ENCODE data around the gene PKNOX2.

PKNOX2 gene

GRCh38 chr11:125371431-125371935, 206.9 kb downstream of the PKNOX2 start:
- no peak overlapping the region for H3K27ac ChIP-seq (ENCODE audit: low read depth, low read length)
- no peaks in the 10 kb centered on the region for H3K9me2 ChIP-seq (replicated peaks; ENCODE audit: control insufficient read depth, low read length)
- no peaks in the 10 kb centered on the region for H3K36me3 ChIP-seq (ENCODE audit: control insufficient read depth, low read length)
- H3F3A ChIP-seq (ENCODE audit: control insufficient read depth, insufficient read depth): no peaks in the 10 kb centered on the region
- no peak overlapping the region for H3K4me3 ChIP-seq (ENCODE audit: low read length)
- H3K79me2 ChIP-seq (ENCODE audit: control insufficient read depth, low read length): no peaks in the 10 kb centered on the region
- no peak overlapping the region for H3K4me2 ChIP-seq (ENCODE audit: low read length)
- TF ChIP-seq CTCF (IDR thresholded peaks at IDR 0.05; ENCODE audit: low read depth, low read length, poor library complexity, severe bottlenecking): no peak
- no peak for TF ChIP-seq EZH2phosphoT487 (IDR thresholded peaks at IDR 0.05; ENCODE audit: borderline replicate concordance, low read length)
- H4K20me1 ChIP-seq (ENCODE audit: control insufficient read depth, insufficient read depth, low read depth, low read length): no peaks in the 10 kb centered on the region
- H3K9me3 ChIP-seq (ENCODE audit: control insufficient read depth, insufficient read depth, low read length): no peaks in the 10 kb centered on the region
- H3K4me1 ChIP-seq (ENCODE audit: control insufficient read depth, low read length): no peaks in the 10 kb centered on the region
- peaks cover 14% of the 10 kb centered on the region for H3K27me3 ChIP-seq (ENCODE audit: control insufficient read depth, low read length)

GRCh38 chr11:125372088-125372487, 207.5 kb downstream of the PKNOX2 start:
- no peak overlapping the region for H3K4me3 ChIP-seq (ENCODE audit: low read length)
- no peak overlapping the region for H3K4me2 ChIP-seq (ENCODE audit: low read length)
- no peaks in the 10 kb centered on the region for H4K20me1 ChIP-seq (ENCODE audit: control insufficient read depth, insufficient read depth, low read depth, low read length)
- H3F3A ChIP-seq (ENCODE audit: control insufficient read depth, insufficient read depth): no peaks in the 10 kb centered on the region
- H3K9me2 ChIP-seq (replicated peaks; ENCODE audit: control insufficient read depth, low read length): no peaks in the 10 kb centered on the region
- H3K27ac ChIP-seq (ENCODE audit: low read depth, low read length): no peak overlapping the region
- TF ChIP-seq CTCF (IDR thresholded peaks at IDR 0.05; ENCODE audit: low read depth, low read length, poor library complexity, severe bottlenecking) (no peak), EZH2phosphoT487 (IDR thresholded peaks at IDR 0.05; ENCODE audit: borderline replicate concordance, low read length) (no peak)
- no peaks in the 10 kb centered on the region for H3K36me3 ChIP-seq (ENCODE audit: control insufficient read depth, low read length)
- H3K4me1 ChIP-seq (ENCODE audit: control insufficient read depth, low read length): no peaks in the 10 kb centered on the region
- peaks cover 14% of the 10 kb centered on the region for H3K27me3 ChIP-seq (ENCODE audit: control insufficient read depth, low read length)
- H3K9me3 ChIP-seq (ENCODE audit: control insufficient read depth, insufficient read depth, low read length): no peaks in the 10 kb centered on the region
- no peaks in the 10 kb centered on the region for H3K79me2 ChIP-seq (ENCODE audit: control insufficient read depth, low read length)

- Histone ChIP-seq H3K27ac (ENCODE audit: low read depth, low read length) (no peak overlapping the region), H3F3A (ENCODE audit: control insufficient read depth, insufficient read depth) (no peaks in the 10 kb centered on the region), H3K79me2 (ENCODE audit: control insufficient read depth, low read length) (no peaks in the 10 kb centered on the region), H3K9me2 (replicated peaks; ENCODE audit: control insufficient read depth, low read length) (no peaks in the 10 kb centered on the region), H3K4me1 (ENCODE audit: control insufficient read depth, low read length) (no peaks in the 10 kb centered on the region), H3K4me3 (ENCODE audit: low read length) (no peak overlapping the region), H4K20me1 (ENCODE audit: control insufficient read depth, insufficient read depth, low read depth, low read length) (no peaks in the 10 kb centered on the region), H3K9me3 (ENCODE audit: control insufficient read depth, insufficient read depth, low read length) (no peaks in the 10 kb centered on the region), H3K36me3 (ENCODE audit: control insufficient read depth, low read length) (no peaks in the 10 kb centered on the region), H3K4me2 (ENCODE audit: low read length) (no peak overlapping the region), H3K27me3 (ENCODE audit: control insufficient read depth, low read length) (peaks cover 14% of the 10 kb centered on the region)
- TF ChIP-seq CTCF (IDR thresholded peaks at IDR 0.05; ENCODE audit: low read depth, low read length, poor library complexity, severe bottlenecking): no peak
- TF ChIP-seq EZH2phosphoT487 (IDR thresholded peaks at IDR 0.05; ENCODE audit: borderline replicate concordance, low read length): no peak
These were observed 208.4 kb downstream of the PKNOX2 start for GRCh38 chr11:125372911-125373310.

Data from DOHH2 (cell line).